SK-N-SH (cell line): Measurements from ENCODE around the gene AKAP6. TPM values are rescaled to one million over a fixed set of nuclear protein-coding genes. Genes with fewer than 3 reads are reported as not detected.

Experiments
- CHD2 ChIP-seq: fragments of 150-350 bp; IDR thresholded peaks from 2 replicates; pipeline ENCODE4 v1.6.1; 2018; ENCODE audit warnings: low read length; ENCODE audit not compliant: partially characterized antibody
- CTCF ChIP-seq: fragments of 200-600 bp; sonication (generic); IDR thresholded peaks from 2 replicates; pipeline ENCODE4 v1.6.1; 2017; ENCODE audit warnings: antibody characterized with exemption, mild to moderate bottlenecking, moderate library complexity
- EP300 ChIP-seq, 2 experiments: IDR thresholded peaks; 2 replicates each; pipeline versions ENCODE4 v1.4.0 to v1.6.1; 2012; ENCODE audit warnings: borderline replicate concordance in 1 of 2, low read depth in 1 of 2, low read length in 1 of 2
- EZH2phosphoT487 ChIP-seq: fragments of 200-600 bp; sonication (generic); IDR thresholded peaks from 2 replicates; pipeline ENCODE4 v1.6.1; 2017; ENCODE audit warnings: low read depth, mixed run types, mild to moderate bottlenecking, antibody characterized with exemption, moderate library complexity, borderline replicate concordance
- FOXJ3 ChIP-seq: sonication (generic); formaldehyde crosslinking; IDR thresholded peaks from 2 replicates; pipeline ENCODE4 v1.5.1; 2020; ENCODE audit warnings: mild to moderate bottlenecking, missing genetic modification reagents
- FOXM1 ChIP-seq: IDR thresholded peaks from 2 replicates; pipeline ENCODE4 v1.4.0; 2012; ENCODE audit warnings: low read depth, mild to moderate bottlenecking
- GATA2 ChIP-seq: sonication (generic); formaldehyde crosslinking; IDR thresholded peaks from 2 replicates; pipeline ENCODE4 v1.5.0; 2020; ENCODE audit warnings: mild to moderate bottlenecking, missing genetic modification reagents
- IRF3 ChIP-seq: fragments of 150-350 bp; IDR thresholded peaks from 2 replicates; pipeline ENCODE4 v1.6.1; 2016; ENCODE audit warnings: mild to moderate bottlenecking, low read depth, low read length
- MEF2A ChIP-seq: IDR thresholded peaks from 2 replicates; pipeline ENCODE4 v1.4.0; 2012; ENCODE audit warnings: low read depth, borderline replicate concordance
- POLR2AphosphoS5 ChIP-seq: IDR thresholded peaks from 2 replicates; pipeline ENCODE4 v1.6.1; 2012; ENCODE audit warnings: low read depth, low read length
- RCOR1 ChIP-seq: fragments of 150-350 bp; IDR thresholded peaks from 2 replicates; pipeline ENCODE4 v1.6.1; 2017; ENCODE audit warnings: antibody characterized with exemption, low read length
- REST ChIP-seq: IDR thresholded peaks from 2 replicates; pipeline ENCODE4 v1.6.1; 2012; ENCODE audit warnings: mild to moderate bottlenecking, low read depth, low read length, moderate library complexity
- RXRA ChIP-seq: IDR thresholded peaks from 2 replicates; pipeline ENCODE4 v1.4.0; 2012; ENCODE audit warnings: low read depth, mild to moderate bottlenecking, borderline replicate concordance
- SIN3A ChIP-seq: IDR thresholded peaks from 2 replicates; pipeline ENCODE4 v1.6.1; 2012; ENCODE audit warnings: low read depth, mild to moderate bottlenecking, low read length, moderate library complexity, borderline replicate concordance
- SMC3 ChIP-seq: IDR thresholded peaks from 2 replicates; pipeline ENCODE4 v1.6.1; 2012; ENCODE audit warnings: low read depth, low read length, improper control_type of control experiment
- TAF1 ChIP-seq: IDR thresholded peaks from 2 replicates; pipeline ENCODE4 v1.6.1; 2012; ENCODE audit warnings: low read depth, mild to moderate bottlenecking, low read length, moderate library complexity, borderline replicate concordance
- TCF12 ChIP-seq: IDR thresholded peaks from 2 replicates; pipeline ENCODE4 v1.4.0; 2012
- TEAD4 ChIP-seq: IDR thresholded peaks from 2 replicates; pipeline ENCODE4 v1.4.0; 2012; ENCODE audit warnings: mild to moderate bottlenecking, borderline replicate concordance; ENCODE audit not compliant: insufficient read depth
- USF2 ChIP-seq: fragments of 150-350 bp; IDR thresholded peaks from 2 replicates; pipeline ENCODE4 v1.6.1; 2017; ENCODE audit warnings: antibody characterized with exemption, low read length, low read depth, borderline replicate concordance
- YY1 ChIP-seq: IDR thresholded peaks from 2 replicates; pipeline ENCODE4 v1.4.0; 2012; ENCODE audit warnings: low read depth, mild to moderate bottlenecking
- ZBTB33 ChIP-seq: IDR thresholded peaks from 2 replicates; pipeline ENCODE4 v1.4.0; 2012; ENCODE audit warnings: low read depth, borderline replicate concordance
- polyA plus RNA-seq, 3 experiments: library from polyadenylated mRNA; depleted of rRNA; stranded (reverse); fragments of >200 nt; gene quantifications; 2 replicates each; pipeline ENCODE4 v1.2.3, GENCODE V29; 2012

Gene AKAP6
- polyA plus RNA-seq, 1 of the 3 experiments (the other 2 are of a cell fraction) = 1.7 TPM

GRCh38 chr14:32478050-32478449 lies 149.0 kb downstream of the AKAP6 start (continued):
- TF ChIP-seq USF2 (no peak), YY1 (no peak), CTCF (no peak), REST (no peak), IRF3 (no peak), RCOR1 (peak; percentile 59; the same call in 1 of the 2 replicates), EZH2phosphoT487 (no peak), EP300 (IDR thresholded peaks at IDR 0.05; ENCODE audit: borderline replicate concordance in 1 of 2, low read depth in 1 of 2, low read length in 1 of 2) (peak in 1 of 2 experiments; percentile 79; a peak in 3 of 4 replicates), MEF2A (no peak), POLR2AphosphoS5 (peak; percentile 58), TCF12 (peak; percentile 98), RXRA (peak; percentile 43; the same call in 1 of the 2 replicates), TEAD4 (no peak), SMC3 (no peak), FOXJ3 (CRISPR knock-in tag) (no peak), FOXM1 (no peak), ZBTB33 (peak; percentile 56; the same call in 1 of the 2 replicates), CHD2 (peak; percentile 55), SIN3A (no peak), TAF1 (no peak), GATA2 (CRISPR knock-in tag) (no peak; the same call in none of the 2 replicates)
